HG03175 (cell line): ENCODE results near the gene SLC25A1.
"Not testable (repeated sequence)": the region's sequence is repeated elsewhere in the genome, so short reads cannot be mapped to it uniquely, and the experiment has no call there.

Source experiments
- ATAC-seq: cut with Tn5 transposase; IDR thresholded peaks from one replicate; pipeline ENCODE4 v1.9.1; 2021; ENCODE audit warnings: mild to moderate bottlenecking, moderate library complexity; ENCODE audit not compliant: unreplicated experiment

The SLC25A1 gene

DNA sequence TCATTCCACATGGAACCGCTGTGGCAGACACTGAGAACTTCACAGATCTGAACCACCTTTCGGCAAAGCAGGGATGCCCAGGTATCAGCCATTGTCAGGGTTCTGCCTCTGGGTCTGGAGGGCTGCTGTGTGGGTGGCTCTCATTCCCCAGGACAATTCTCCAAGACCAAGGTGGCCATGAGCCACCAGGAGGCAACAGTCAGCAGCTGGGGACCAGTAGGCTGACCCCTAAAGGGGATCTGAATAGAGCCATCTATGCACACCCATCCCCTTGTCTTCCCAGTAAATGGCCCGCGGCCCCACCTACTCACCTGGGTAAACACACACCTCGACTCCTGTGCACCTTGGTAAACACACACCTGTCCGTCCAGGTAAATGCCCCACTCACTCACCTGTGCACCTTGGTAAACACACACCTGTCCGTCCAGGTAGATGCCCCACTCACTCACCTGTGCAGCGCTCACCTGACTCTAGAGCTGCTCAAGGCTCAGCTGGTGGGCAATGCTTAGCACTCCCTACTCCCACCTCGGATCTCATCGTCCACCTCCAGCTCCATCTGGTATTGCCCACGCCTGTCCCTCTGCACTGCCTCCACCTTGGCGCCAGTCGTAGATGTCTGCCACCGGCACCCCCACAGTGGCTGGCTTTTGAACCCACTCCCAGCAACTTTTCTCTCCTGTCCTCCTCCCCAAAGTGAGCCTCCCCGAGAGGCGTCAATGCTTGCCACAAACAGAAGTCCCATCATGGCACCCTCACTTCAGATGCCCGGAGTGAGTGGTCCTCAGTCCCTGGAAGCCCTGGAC is 10.2 kb downstream of the SLC25A1 start:
- no peak for ATAC-seq

- ATAC-seq = no peak
These were observed 11.2 kb downstream of the SLC25A1 start for GRCh38 chr22:19167106-19167869.

GRCh38 chr22:19166421-19166820 is 12.1 kb downstream of the SLC25A1 start:
- no peak for ATAC-seq

GRCh38 chr22:19164425-19164824 is 14.1 kb downstream of the SLC25A1 start:
- ATAC-seq = no peak

DNA sequence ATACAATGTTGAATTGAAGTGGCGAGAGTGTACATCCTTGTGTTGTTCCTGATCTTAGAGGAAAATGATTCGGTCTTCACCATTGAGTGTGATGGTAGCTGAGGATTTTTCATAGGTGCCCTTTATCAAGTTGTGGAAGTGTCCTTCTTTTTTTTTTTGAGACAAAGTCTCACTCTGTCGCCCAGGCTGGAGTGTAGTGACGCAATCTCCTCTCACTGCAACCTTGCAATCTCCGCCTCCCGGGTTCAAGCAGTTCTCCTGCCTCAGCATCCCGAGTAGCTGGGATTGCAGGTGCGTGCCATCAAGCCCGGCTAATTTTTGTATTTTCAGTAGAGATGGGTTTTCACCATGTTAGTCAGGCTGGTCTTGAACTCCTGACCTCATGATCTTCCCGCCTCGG is 19.9 kb downstream of the SLC25A1 start:
- not testable (repeated sequence) for ATAC-seq

GRCh38 chr22:19156109-19156508 is 22.4 kb downstream of the SLC25A1 start:
- ATAC-seq = not testable (repeated sequence)

- no peak for ATAC-seq
These were observed 25.3 kb downstream of the SLC25A1 start for GRCh38 chr22:19152942-19153883.

DNA sequence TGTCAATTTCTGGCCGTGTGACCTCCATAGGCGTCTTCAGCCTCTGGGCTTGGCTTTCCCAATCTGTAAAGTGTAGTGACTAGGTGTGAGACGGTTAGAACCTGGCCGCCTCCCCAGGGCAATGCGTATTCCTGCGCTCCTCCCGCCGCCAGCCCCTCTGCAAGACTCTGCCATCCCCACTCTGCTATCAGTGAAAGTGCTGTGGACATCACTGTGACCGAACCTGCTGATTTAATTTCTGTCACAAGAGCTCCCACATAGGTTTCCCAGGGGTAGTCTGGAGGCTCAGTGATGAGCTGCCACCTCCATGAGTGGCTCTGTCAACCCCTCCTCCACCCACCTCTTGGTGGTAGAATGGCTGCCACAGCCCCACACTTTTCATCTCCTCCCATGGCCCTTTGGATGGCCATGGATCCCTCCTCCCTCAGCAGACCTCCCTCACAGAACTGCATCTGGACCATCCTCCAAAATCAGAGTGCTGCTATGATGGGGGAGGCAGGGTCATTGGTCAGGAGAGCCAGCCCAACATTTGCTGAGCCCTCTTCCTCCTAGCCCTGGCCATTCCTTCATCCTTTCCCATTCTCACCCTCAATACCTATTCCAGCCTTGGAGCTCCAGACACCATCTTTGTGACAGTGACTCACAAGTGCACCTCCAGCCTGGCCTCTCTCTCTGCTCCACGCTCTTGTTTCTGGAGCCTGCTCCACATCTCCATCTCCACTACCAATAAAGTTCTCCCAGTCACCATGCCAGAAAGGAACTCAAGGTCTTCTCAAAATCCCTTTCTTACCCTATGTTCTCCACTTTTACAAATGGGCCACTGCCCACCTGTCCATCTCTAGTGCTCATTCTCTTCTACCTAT is 27.0 kb downstream of the SLC25A1 start:
- no peak for ATAC-seq

DNA sequence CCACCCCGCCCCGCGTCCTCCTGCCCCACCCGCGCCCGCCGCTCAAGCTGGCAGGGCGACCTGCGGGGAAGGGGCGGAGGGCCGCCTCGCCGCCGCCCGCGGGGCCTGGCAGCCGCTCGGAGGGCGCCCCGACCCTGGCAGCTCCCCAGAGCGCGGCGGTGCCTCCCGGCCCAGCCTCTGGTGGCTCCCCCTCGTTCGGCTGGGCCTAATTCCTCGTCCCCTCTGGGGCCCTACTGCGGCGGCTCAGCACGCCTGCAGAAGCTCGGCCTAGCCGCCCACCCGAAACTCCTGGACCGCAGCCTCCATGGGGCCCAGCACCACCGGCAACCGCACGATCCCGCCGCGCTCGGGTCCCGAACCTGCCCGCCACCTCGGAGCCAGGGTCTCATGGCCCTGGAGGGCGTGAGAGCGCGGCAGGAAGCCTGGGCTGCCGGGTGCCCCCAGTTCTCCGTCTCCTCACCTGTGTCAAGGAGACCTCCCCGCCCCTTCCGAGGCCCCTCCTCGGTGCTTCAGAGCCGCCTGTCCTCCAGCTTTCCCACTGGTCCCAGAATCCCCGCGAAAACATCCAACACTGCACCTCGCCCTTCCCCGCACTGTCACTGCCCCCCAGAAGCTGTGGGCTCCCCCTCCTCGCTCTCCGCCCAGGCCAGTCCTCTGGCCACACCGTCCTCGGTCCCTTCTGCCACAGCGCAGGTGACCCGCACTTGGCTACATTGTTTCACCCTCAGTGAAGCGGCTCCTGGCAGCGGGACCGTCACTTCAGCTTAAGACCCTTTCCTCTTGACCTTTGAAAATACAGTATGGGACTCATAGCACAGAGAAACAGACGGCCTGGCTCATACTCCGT is 27.8 kb downstream of the SLC25A1 start:
- no peak for ATAC-seq

GRCh38 chr22:19149991-19150390 is 28.5 kb downstream of the SLC25A1 start, which contains the start of gene GSC2:
GSC2 (minus strand) TSS chr22:19150292; CDS start chr22:19150283, 9 bp downstream.
- no peak for ATAC-seq

DNA sequence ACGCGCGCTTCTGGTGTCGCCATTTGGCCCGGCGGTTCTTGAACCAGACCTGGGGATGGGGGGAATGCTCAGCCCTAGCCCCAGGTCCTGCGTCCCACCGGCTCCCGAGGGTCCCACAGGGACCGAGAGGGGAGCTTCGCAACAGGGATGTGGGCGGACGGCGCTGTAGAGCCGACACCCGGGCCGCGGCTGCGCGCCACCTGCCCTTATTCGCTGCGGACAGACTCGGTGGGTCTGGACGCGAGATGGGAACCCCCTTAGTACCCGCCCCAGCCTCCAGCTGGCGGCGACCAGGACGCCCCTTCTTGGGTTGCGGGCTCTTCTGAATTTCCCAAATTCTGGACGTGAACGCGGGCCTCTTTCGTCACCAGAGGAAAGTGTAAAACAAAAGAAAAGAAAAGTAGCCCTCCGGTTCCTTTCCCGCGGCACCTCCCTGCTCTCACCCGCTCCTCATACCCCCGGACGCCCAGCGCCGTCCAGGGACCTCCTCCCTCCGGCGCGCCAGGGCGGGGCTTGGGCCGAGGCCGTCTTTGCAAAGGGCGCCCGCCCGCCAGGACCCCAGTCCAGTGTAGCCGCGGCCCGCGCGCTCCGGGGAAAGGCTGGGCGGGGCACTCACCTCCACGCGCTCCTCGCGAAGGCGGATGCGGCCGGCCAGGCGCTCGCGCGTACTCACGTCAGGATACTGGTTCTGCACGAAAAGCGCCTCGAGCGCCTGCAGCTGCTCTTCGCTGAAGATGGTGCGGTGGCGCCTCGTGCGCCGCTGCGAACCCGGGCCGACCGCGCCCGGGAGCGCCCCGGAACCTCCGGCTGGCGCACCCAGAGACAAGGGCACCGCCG is 29.3 kb downstream of the SLC25A1 start:
- ATAC-seq = no peak

GRCh38 chr22:19148417-19149046 is 30.0 kb downstream of the SLC25A1 start:
- no peak for ATAC-seq

DNA sequence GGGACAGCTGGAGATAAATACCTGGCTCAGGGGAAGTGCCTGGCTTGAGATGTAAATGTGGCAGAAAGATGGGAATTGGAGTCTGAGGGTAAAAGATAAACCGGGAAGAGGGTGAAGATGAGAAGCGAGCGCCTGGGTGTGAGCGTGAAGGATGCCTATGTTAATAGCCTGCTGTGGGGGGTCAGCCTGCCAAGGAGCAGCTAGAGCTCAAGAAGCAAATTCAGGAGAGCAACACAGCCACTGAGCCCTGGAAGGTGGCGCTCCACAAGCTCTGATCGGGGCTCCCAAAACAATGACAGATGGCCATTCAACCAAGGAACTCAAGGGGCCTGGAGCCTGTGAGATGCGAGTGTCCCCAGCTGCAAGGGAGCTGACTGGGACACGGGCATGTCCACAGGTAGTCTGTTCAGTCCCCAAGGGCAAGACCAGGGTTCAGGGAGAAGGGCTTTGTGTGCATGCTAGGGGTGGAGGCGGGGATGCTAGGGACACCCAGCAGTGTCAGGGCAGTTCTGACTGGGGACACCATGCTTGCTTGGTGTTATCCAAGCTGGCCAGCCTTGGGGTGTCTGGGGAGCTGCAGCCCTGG is 31.2 kb downstream of the SLC25A1 start:
- ATAC-seq = no peak

DNA sequence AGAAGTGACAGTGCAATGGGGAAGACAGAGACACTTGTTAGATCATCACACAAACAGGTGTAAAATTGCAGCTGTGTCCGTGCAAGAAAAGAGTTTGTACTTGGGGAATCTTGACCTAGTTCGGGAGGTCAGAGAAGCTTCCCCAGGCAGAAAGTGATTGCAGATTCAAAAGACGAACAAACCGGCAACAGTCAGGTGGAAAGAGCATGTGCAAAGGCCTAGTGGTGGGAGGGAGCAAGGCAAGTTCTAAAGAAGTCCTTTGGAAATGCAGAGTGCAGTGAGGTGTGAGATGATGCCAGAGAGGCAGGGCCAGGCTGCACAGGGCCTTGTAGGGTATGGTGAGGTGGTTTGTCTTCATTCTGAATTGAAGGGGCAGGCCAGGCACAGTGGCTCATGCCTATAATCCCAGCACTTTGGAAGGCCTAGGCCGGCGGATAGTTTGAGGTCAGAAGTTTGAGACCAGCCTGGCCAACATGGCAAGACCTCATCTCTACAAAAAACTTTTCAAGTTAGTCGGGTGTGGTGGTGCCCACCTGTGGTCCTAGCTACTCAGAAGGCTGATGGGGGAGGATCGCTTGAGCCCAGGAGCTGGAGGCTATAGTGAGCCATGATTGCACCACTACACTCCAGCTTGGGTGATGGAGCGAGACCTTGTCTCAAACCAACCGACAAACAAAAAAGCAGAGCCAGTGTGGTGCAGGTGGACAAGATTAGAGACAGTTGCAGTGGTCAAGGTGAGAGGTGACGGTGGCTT is 32.1 kb downstream of the SLC25A1 start:
- ATAC-seq = no peak

- peak; percentile 7 for ATAC-seq
These were observed 34.6 kb downstream of the SLC25A1 start for GRCh38 chr22:19143967-19144400.

DNA sequence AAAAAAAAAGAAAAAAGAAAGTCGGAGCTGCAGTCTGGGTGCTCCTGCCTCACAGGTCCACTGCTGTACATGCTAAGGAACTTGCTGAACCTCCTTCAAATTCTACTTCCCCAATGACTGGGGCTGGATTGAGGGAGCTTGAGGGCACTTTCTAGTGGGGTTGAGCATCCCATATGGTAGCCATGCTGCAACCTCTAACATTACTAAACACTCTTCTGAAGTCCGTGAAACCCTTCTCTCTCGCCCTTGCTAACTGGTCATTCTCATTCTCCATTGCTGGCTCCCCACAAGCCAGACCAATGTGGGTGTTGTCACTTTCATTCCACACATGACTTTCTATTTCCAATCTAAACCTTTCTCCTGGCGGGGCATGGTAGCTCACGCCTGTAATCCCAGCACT is 35.3 kb downstream of the SLC25A1 start:
- no peak for ATAC-seq

DNA sequence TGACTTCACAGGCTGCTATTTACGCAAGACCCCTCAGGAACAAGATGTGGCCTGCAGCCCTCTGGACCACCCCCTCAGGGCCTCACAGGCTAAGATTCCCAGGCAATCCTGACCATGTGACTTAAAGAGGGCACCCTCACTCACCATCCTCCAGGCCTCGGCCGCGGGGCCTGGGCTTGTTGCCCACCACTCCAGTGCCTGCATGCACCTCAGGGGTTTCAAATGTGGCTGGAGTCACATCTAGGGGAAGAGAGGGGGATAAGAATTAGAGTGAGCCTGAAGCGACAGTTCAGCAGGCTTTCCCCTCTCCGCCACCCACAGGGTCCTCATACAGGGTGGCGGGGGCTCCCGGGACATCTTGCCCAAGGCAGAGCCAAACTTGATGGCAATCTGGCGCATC is 36.1 kb downstream of the SLC25A1 start:
- no peak for ATAC-seq
